Measurements from ENCODE around the gene YES1. TPM values are rescaled to one million over a fixed set of nuclear protein-coding genes. Genes with fewer than 3 reads are reported as not detected.
A peak's percentile ranks its signal among the peaks of the same experiment; 100 is the strongest.

The YES1 gene
- total and polyA plus RNA-seq, 8 donors: 6.4 to 147 (median 36.6) TPM

DNA sequence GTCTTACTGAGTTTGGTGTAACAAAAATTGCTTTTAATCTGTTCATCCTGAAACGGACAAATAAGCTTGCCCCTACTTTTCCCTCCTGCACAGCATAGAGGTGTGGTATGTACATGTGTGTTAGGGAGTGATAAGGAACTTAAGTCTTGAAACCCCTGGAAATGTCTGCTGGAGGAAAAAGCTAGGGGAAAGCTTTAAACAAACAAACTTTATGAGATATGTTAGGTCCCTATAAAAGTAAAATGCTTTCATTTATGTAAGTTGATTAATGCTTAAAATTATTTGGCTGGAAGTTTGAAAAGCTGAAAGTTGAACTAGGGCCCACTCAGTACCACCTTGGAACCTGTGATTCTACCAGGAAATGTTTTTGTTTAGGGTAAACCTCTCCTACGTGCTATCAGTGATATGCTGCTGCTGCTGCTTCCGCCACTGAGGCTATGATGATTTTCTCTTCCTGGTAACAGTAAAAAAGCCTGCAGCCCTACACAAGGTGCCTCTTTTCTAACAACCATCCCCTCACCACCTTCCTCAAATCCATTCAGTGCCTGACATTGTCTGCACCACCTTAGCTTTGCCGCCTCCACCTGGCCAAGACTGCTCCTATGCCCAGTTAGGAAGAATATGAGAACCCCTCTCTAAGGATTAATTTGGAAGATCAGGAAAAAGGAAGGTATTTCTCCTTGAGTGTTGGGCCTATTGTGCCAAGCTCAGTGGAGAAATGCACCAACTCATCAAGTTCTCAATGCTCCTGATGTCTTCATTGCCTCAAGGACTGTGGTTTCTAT is 2.5 kb upstream of the YES1 start:
- H3K4me1 ChIP-seq: peaks cover 15 to 38% (median 22%) of the 10 kb centered on the region in 4 donors
- H3K4me3 ChIP-seq: no peak overlapping the region
- H3K27ac ChIP-seq: peak overlapping the region in 2 of 5 donors; percentile 10 to 96
- DNase-seq: peak in 1 of 2 donors; percentile 56
- WGBS, 5 donors: 39 to 59% (median 50%) methylated on average over 4 of the region's 4 CpGs
- H3K9me3 ChIP-seq: no peaks in the 10 kb centered on the region
- TF ChIP-seq POLR2A (IDR thresholded peaks at IDR 0.05): no peak
- intact Hi-C loops (cut with DNase I; ENCODE audit: low total_unique reads): no loop called here
- H3K36me3 ChIP-seq: no peaks in the 10 kb centered on the region
- H3K27me3 ChIP-seq: peaks cover 0 to 16% (median 0%) of the 10 kb centered on the region in 3 donors

DNA sequence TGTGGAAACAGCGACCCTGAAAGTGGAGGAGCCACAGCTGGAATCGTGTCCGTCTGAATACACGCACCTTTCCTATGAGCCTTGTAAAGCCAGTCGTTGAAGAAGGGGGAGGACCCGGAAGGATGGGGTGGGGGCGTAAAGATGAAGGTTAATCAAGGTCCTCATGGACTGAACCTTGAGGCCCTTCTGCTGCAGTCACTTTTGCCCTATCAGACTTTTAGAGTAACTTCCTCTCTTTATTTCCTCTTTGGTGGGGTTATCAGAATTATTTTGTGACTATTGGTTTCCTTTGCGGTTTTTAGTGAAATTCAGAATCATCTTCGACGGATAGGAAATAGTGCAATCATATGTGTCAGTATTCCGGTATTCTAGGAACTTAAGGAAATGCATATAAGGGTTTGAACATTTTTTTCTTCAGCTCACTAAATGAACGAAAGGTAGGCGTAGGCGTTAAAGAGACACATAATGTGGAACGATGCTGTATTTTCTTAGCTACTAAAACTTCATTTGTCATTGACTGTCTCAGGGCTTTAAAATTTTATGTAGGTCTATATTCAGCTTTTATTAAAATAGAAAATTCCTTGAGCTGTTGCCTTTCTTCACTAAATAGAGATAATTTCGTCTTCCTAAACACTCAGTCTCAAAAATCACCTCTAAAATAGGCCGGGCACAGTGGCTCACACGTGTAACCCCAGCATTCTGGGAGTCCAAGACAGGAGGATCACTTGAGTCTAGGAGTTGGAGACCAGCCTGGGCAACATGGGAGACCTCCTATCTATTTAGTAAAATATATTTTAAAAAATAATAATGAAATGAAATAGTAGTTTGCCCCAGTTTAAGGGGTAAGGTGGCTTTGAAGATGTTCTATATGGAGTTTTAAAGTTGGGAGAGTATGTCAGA is 1.4 kb upstream of the YES1 start:
- DNase-seq: no peak
- TF ChIP-seq POLR2A (IDR thresholded peaks at IDR 0.05) (no peak), POLR2AphosphoS5 (IDR thresholded peaks at IDR 0.05) (no peak), EP300 (IDR thresholded peaks at IDR 0.05) (no peak)
- TF ChIP-seq, protein P1, sequence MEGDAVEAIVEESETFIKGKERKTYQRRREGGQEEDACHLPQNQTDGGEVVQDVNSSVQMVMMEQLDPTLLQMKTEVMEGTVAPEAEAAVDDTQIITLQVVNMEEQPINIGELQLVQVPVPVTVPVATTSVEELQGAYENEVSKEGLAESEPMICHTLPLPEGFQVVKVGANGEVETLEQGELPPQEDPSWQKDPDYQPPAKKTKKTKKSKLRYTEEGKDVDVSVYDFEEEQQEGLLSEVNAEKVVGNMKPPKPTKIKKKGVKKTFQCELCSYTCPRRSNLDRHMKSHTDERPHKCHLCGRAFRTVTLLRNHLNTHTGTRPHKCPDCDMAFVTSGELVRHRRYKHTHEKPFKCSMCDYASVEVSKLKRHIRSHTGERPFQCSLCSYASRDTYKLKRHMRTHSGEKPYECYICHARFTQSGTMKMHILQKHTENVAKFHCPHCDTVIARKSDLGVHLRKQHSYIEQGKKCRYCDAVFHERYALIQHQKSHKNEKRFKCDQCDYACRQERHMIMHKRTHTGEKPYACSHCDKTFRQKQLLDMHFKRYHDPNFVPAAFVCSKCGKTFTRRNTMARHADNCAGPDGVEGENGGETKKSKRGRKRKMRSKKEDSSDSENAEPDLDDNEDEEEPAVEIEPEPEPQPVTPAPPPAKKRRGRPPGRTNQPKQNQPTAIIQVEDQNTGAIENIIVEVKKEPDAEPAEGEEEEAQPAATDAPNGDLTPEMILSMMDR (IDR thresholded peaks at IDR 0.05): no peak
- peak overlapping the region; percentile 68 to 91 (median 78) for H3K4me3 ChIP-seq
- H3K27me3 ChIP-seq: peaks cover 0 to 11% (median 0%) of the 10 kb centered on the region in 3 donors
- H3K4me1 ChIP-seq: peaks cover 15 to 44% (median 24%) of the 10 kb centered on the region in 4 donors
- intact Hi-C loops (cut with DNase I; ENCODE audit: low total_unique reads): no loop called here
- H3K36me3 ChIP-seq: no peaks in the 10 kb centered on the region
- H3K9me3 ChIP-seq: no peaks in the 10 kb centered on the region
- WGBS, 5 donors: 46 to 53% (median 49%) methylated on average over 18 of the region's 18 CpGs
- H3K27ac ChIP-seq: peak overlapping the region; percentile 90 to 96 (median 95)

DNA sequence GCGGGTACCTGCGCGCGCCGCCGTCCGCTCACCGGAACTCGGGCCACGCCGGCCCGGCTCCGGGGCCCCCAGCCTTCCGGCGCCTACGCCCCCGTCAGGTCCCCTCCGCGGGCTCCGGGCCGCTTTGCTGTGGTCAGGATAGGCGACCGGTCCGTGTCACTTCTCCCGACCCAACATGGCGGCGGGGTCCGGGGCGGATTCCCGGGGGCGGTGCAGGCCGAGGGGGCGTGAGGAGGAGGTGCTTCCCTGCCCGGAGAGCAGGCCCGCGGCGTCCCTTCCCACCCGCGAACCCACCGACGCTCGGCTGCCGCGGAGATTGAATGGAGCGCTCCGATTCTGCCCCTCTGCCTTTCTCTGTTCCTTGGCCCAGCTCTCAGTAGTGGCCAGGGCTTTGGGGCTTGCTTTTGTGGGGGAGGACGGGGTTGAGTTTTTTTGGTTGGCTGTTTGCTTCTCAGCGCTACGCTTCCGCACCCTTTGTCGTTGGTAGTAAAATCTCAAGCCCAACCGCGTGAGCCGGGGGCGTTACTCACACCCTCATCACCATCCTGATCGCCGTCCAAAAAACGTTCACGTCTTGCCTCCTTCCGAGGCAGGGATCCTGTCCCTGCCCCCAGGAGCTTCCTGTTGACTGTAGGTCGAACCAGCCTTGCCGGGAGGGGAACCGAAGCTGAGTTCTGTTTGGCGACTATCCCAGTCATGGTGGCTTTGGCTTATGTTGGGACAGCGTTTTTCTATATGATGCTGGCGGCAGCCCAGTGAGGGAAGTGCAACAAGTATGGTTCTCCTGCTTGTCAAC is 532 bp upstream of the YES1 start:
- intact Hi-C loops (cut with DNase I; ENCODE audit: low total_unique reads): no loop called here
- no peaks in the 10 kb centered on the region for H3K36me3 ChIP-seq
- peak; percentile 77 to 94 for DNase-seq
- H3K9me3 ChIP-seq: no peaks in the 10 kb centered on the region
- H3K4me3 ChIP-seq: peak overlapping the region; percentile 68 to 91 (median 78)
- peaks cover 15 to 52% (median 31%) of the 10 kb centered on the region in 4 donors for H3K4me1 ChIP-seq
- no peak for TF ChIP-seq EP300 (IDR thresholded peaks at IDR 0.05)
- peak in 1 of 4 donors; percentile 40 for TF ChIP-seq POLR2A (IDR thresholded peaks at IDR 0.05)
- peak; percentile 48 to 51 (median 49) for TF ChIP-seq POLR2AphosphoS5 (IDR thresholded peaks at IDR 0.05)
- TF ChIP-seq, protein P1 (IDR thresholded peaks at IDR 0.05): peak in 1 of 7 experiments; percentile 7
- 0 to 3% (median 0%) methylated on average over 11 to 66 of the region's 66 CpGs for WGBS, 5 donors
- peak overlapping the region; percentile 90 to 96 (median 95) for H3K27ac ChIP-seq
- H3K27me3 ChIP-seq: peaks cover 0 to 11% (median 0%) of the 10 kb centered on the region in 3 donors

DNA sequence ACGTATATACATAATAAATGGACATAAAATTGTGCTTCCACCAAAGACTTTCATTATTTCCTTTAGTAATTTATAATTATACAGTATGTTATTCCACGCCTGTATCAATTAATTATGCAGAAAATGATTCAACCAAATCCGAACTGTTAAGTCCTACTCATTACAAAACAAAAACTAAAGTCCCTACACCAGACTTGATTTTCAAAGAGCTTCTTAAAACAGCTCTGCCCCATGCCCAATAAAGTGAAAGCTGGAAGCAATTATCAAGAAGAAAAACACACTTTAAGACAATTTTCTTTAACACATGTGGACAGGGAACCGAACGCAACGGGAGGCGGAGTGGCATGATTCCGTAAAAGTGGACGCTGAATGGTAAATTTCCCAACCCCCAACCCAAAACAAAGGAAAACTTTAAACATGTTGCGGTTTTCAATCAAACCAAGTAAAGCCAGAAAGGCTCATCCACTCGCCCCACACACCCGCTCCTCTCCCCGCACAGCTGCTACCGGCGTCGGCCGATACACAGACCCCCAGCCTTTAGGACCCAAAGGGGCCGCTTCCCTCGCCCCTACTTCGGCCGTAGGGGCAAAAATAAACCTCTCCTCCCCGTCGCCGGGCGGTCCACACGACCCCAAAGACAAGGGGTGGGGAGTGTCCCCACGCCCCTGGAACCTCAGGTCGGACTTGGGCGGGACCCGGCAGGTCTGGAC is 705 bp downstream of the YES1 start:
- H3K27me3 ChIP-seq: peaks cover 0 to 9% (median 0%) of the 10 kb centered on the region in 3 donors
- H3K27ac ChIP-seq: peak overlapping the region; percentile 90 to 96 (median 95)
- H3K4me3 ChIP-seq: peak overlapping the region; percentile 68 to 91 (median 78)
- 0 to 2% (median 1%) methylated on average over 29 to 30 of the region's 30 CpGs for WGBS, 5 donors
- peaks cover 15 to 63% (median 33%) of the 10 kb centered on the region in 4 donors for H3K4me1 ChIP-seq
- peak in 1 of 2 donors; percentile 65 for DNase-seq
- intact Hi-C loops (cut with DNase I; ENCODE audit: low total_unique reads): no loop called here
- no peaks in the 10 kb centered on the region for H3K36me3 ChIP-seq
- H3K9me3 ChIP-seq: no peaks in the 10 kb centered on the region
- TF ChIP-seq EP300 (IDR thresholded peaks at IDR 0.05) (no peak), POLR2A (IDR thresholded peaks at IDR 0.05) (no peak), POLR2AphosphoS5 (IDR thresholded peaks at IDR 0.05) (no peak)
- TF ChIP-seq, protein P1 (IDR thresholded peaks at IDR 0.05): no peak
